ENCODE data around the gene GPX4. TPM values are rescaled to one million over a fixed set of nuclear protein-coding genes. Genes with fewer than 3 reads are reported as not detected.

The GPX4 gene
- total and polyA plus RNA-seq, 2 of the 13 experiments (the other 11 are each of a cell fraction or from before 2014, with no cell fraction given) = 535 to 613 TPM

GRCh38 chr19:1065606-1066109 is 38.1 kb upstream of the GPX4 start (continued):
- TF ChIP-seq ZNF512B (CRISPR knock-in tag; IDR thresholded peaks at IDR 0.05; ENCODE audit: borderline replicate concordance) (no peak), NRL (CRISPR knock-in tag; IDR thresholded peaks at IDR 0.05; ENCODE audit: borderline replicate concordance) (no peak; the same call in 1 of the 2 replicates), ZNF644 (CRISPR knock-in tag; IDR thresholded peaks at IDR 0.05; ENCODE audit: low read depth) (no peak), RELA (CRISPR knock-in tag; IDR thresholded peaks at IDR 0.05) (no peak), SMARCC2 (IDR thresholded peaks at IDR 0.05) (no peak), THAP9 (CRISPR knock-in tag; IDR thresholded peaks at IDR 0.05; ENCODE audit: borderline replicate concordance) (no peak), MYC (CRISPR knock-in tag; IDR thresholded peaks at IDR 0.05; ENCODE audit: borderline replicate concordance) (0 out of 2 replicates have a peak, but pooled peaks have one; percentile 6), ATF4 (CRISPR knock-in tag; IDR thresholded peaks at IDR 0.05) (no peak), ZNF619 (CRISPR knock-in tag; IDR thresholded peaks at IDR 0.05) (no peak), CBX1 (IDR thresholded peaks at IDR 0.05; ENCODE audit: low read depth) (no peak), RCOR2 (CRISPR knock-in tag; IDR thresholded peaks at IDR 0.05) (no peak)
